PC-9 (cell line): Measurements from ENCODE around the gene ATP23. TPM values are rescaled to one million over a fixed set of nuclear protein-coding genes. Genes with fewer than 3 reads are reported as not detected.

Experiments used
- BruUV-seq: library from RNA; stranded (reverse); fragments of 400-500 nt; replicated peaks from 2 replicates; lab custom pipeline; 2021; lab: Mats Ljungman, UMichigan
- CTCF ChIA-PET: fragments of 300-600 bp; sonication (Branson Sonifier 250); formaldehyde crosslinking; loops from one replicate; lab custom pipeline; 2022; ENCODE audit warnings: antibody characterized with exemption; lab: Charles Lee
- POLR2A ChIA-PET: fragments of 300-600 bp; sonication (Branson Sonifier 250); formaldehyde crosslinking; loops from one replicate; lab custom pipeline; 2022; ENCODE audit warnings: antibody characterized with exemption; ENCODE audit not compliant: unreplicated experiment; lab: Charles Lee
- DNase-seq, 2 experiments: peaks; one replicate each; pipeline versions ENCODE4 v3.0.0 to v3.0.0-alpha.2; 2015 to 2022; ENCODE audit warnings: mixed read lengths in 1 of 2
- H2AFZ ChIP-seq: fragments of 200-600 bp; sonication (generic); 2 replicates; pipeline ENCODE4 v1.8.1; 2017; ENCODE audit warnings: antibody characterized with exemption
- H3F3A ChIP-seq: fragments of 200-600 bp; sonication (generic); 2 replicates; pipeline ENCODE4 v1.8.1; 2017; ENCODE audit warnings: antibody characterized with exemption, mild to moderate bottlenecking, low read depth; ENCODE audit not compliant: insufficient read depth
- H3K27ac ChIP-seq: fragments of 200-600 bp; sonication (generic); 2 replicates; pipeline ENCODE4 v1.6.1; 2016; ENCODE audit warnings: mixed run types
- H3K27me3 ChIP-seq: fragments of 200-600 bp; sonication (generic); 2 replicates; pipeline ENCODE4 v1.6.1; 2016; ENCODE audit warnings: low read depth, mixed run types; ENCODE audit not compliant: insufficient read depth
- H3K36me3 ChIP-seq: fragments of 200-600 bp; sonication (generic); 2 replicates; pipeline ENCODE4 v1.6.1; 2016; ENCODE audit warnings: low read depth, mixed run types
- H3K4me1 ChIP-seq: fragments of 200-600 bp; sonication (generic); replicated peaks from 2 replicates; pipeline ENCODE4 v1.6.1; 2016; ENCODE audit warnings: mixed run types; ENCODE audit not compliant: insufficient read depth
- H3K4me2 ChIP-seq: fragments of 200-600 bp; sonication (generic); 2 replicates; pipeline ENCODE4 v1.6.1; 2017; ENCODE audit warnings: mixed run types
- H3K4me3 ChIP-seq: fragments of 200-600 bp; sonication (generic); 2 replicates; pipeline ENCODE4 v1.6.1; 2016; ENCODE audit warnings: mixed run types
- H3K79me2 ChIP-seq: fragments of 200-600 bp; sonication (generic); 2 replicates; pipeline ENCODE4 v1.6.1; 2017; ENCODE audit warnings: low read depth, mixed run types
- H3K9me2 ChIP-seq: fragments of 200-600 bp; sonication (generic); 2 replicates; pipeline ENCODE4 v1.8.1; 2017; ENCODE audit warnings: mild to moderate bottlenecking; ENCODE audit not compliant: insufficient read depth
- H3K9me3 ChIP-seq: fragments of 200-600 bp; sonication (generic); 2 replicates; pipeline ENCODE4 v1.8.1; 2016; ENCODE audit warnings: low read depth; ENCODE audit not compliant: insufficient read depth
- H4K20me1 ChIP-seq: fragments of 200-600 bp; sonication (generic); 2 replicates; pipeline ENCODE4 v1.8.1; 2017; ENCODE audit not compliant: insufficient read depth
- CTCF ChIP-seq: fragments of 200-600 bp; sonication (generic); conservative IDR thresholded peaks from 2 replicates; pipeline ENCODE4 v1.6.1; 2017; ENCODE audit warnings: mixed run types, antibody characterized with exemption, mild to moderate bottlenecking, moderate library complexity
- EZH2 ChIP-seq: fragments of 200-600 bp; sonication (generic); IDR thresholded peaks from 2 replicates; pipeline ENCODE4 v1.8.0; 2017; ENCODE audit warnings: antibody characterized with exemption, low read depth
- intact Hi-C: fragments of 100-400 bp; cut with micrococcal nuclease; formaldehyde crosslinking; loops from one replicate; pipeline ENCODE4 v1.10.0; 2022; ENCODE audit not compliant: unreplicated experiment
- total RNA-seq: library from RNA; stranded (reverse); gene quantifications from 2 replicates; pipeline ENCODE4 v1.2.3, GENCODE V29; 2021

The ATP23 gene
- total RNA-seq, 1 experiment from 2014 or later = 6.5 TPM

- TF ChIP-seq EZH2 (no peak), CTCF (no peak)
- DNase-seq = peak in 1 of 2 experiments; percentile 7
- H3K27ac ChIP-seq = no peak overlapping the region
- no peak overlapping the region for H3K4me2 ChIP-seq
- no peaks in the 10 kb centered on the region for H3K9me3 ChIP-seq
- H3K9me2 ChIP-seq = no peaks in the 10 kb centered on the region
- intact Hi-C loops = loop anchor here (1.0 to 2.0 kb wide), 4 partner anchors 42 to 1166 kb away; no protein-coding TSS in a partner anchor
- no peaks in the 10 kb centered on the region for H3K79me2 ChIP-seq
- H4K20me1 ChIP-seq = no peaks in the 10 kb centered on the region
- H3K27me3 ChIP-seq = no peaks in the 10 kb centered on the region
- no peaks in the 10 kb centered on the region for H3K4me1 ChIP-seq
- H3K36me3 ChIP-seq = no peaks in the 10 kb centered on the region
- ChIA-PET POLR2A (no interaction called here), CTCF (interaction anchor here (0.5 to 1.0 kb wide), 4 partner anchors 84 to 937 kb away, joined by 3 to 12 read pairs (median 6); no protein-coding TSS in a partner anchor)
- H3K4me3 ChIP-seq = no peak overlapping the region
- no peaks in the 10 kb centered on the region; the same call in 1 of the 2 replicates for H3F3A ChIP-seq
- no TSS peak for BruUV-seq
- no peak overlapping the region for H2AFZ ChIP-seq
Observed at GRCh38 chr12:57983858-57984505, 42.6 kb downstream of the ATP23 start.

- no peak for DNase-seq
- CTCF ChIA-PET = interaction anchor here (0.5 to 0.6 kb wide), 2 partner anchors 420 to 430 kb away, joined by 9 to 12 read pairs; no protein-coding TSS in a partner anchor
- no TSS peak for BruUV-seq
Observed at GRCh38 chr12:57984629-57985151, 43.3 kb downstream of the ATP23 start.

GRCh38 chr12:57985685-57986084, 44.3 kb downstream of the ATP23 start:
- intact Hi-C loops = loop anchor here (2.0 kb wide), 1 partner anchor 357 kb away; no protein-coding TSS in a partner anchor
- H3F3A ChIP-seq = no peaks in the 10 kb centered on the region; the same call in 1 of the 2 replicates
- BruUV-seq = no TSS peak
- no peaks in the 10 kb centered on the region for H3K9me3 ChIP-seq
- H3K9me2 ChIP-seq = no peaks in the 10 kb centered on the region
- H4K20me1 ChIP-seq = no peaks in the 10 kb centered on the region
- TF ChIP-seq EZH2 (no peak), CTCF (no peak)
- ChIA-PET POLR2A (no interaction called here), CTCF (no interaction called here)
- H3K36me3 ChIP-seq = no peaks in the 10 kb centered on the region
- DNase-seq = no peak
- no peak overlapping the region for H3K4me2 ChIP-seq
- no peaks in the 10 kb centered on the region for H3K27me3 ChIP-seq
- H2AFZ ChIP-seq = no peak overlapping the region
- no peak overlapping the region for H3K4me3 ChIP-seq
- no peaks in the 10 kb centered on the region for H3K79me2 ChIP-seq
- no peaks in the 10 kb centered on the region for H3K4me1 ChIP-seq
- no peak overlapping the region for H3K27ac ChIP-seq

More at GRCh38 chr12:57984629-57985151, 43.3 kb downstream of the ATP23 start:
- Histone ChIP-seq H4K20me1 (no peaks in the 10 kb centered on the region), H3K36me3 (no peaks in the 10 kb centered on the region), H3K4me3 (no peak overlapping the region), H3K9me3 (no peaks in the 10 kb centered on the region), H3K79me2 (no peaks in the 10 kb centered on the region), H2AFZ (no peak overlapping the region), H3K9me2 (no peaks in the 10 kb centered on the region), H3K27ac (no peak overlapping the region), H3F3A (no peaks in the 10 kb centered on the region; the same call in 1 of the 2 replicates), H3K4me1 (no peaks in the 10 kb centered on the region), H3K27me3 (no peaks in the 10 kb centered on the region), H3K4me2 (no peak overlapping the region)
- intact Hi-C loops = loop anchor here (2.0 kb wide), 1 partner anchor 358 kb away; no protein-coding TSS in a partner anchor
- no peak for TF ChIP-seq EZH2
- TF ChIP-seq CTCF = no peak
- POLR2A ChIA-PET = no interaction called here
